ENCODE data around the gene PLAC1.

DNA sequence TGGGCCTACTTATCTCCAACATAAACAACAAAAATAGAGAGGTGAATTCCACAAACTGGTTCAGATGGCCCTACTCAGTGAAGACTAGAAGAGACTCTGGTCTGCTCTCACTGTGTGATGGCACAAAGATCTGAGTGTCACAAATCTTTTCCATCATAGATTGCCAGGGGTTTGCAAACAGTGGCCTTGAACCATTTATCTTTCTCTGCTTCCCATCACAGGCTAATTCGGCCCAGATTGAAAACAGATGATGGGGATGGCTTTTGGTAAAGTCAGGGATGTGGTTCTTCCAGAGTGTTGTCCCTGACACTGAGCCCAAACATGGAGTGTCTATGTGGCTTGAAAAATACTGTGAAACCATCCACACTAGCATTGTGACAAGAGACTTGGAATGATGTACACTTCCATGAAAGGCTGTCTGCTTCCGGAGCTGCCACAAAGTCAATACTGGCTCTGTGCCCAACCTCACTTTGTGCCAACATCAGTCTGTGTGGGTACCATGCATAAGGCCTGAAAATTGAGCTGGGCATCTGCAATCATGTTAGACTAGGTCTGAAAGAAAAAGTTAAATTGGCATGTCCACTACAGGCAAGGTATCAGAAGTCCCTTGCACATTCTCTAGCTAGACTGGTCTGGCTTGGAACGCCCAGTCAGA is 25.2 kb upstream of the PLAC1 start:
- TF ChIP-seq EZH2 (IDR thresholded peaks at IDR 0.05; ENCODE audit: borderline replicate concordance, low read length) (no peak), CTCF (IDR thresholded peaks at IDR 0.05; ENCODE audit: low read length) (no peak)
